OCI-LY1 (cell line): ENCODE measurements around the gene RNASE4.

ENCODE experiments used
- CTCF ChIP-seq: fragments of 200-600 bp; sonication (generic), shearing (Covaris generic); IDR thresholded peaks from 2 replicates; pipeline ENCODE4 v1.5.1; 2017; ENCODE audit warnings: mild to moderate bottlenecking, antibody characterized with exemption, low read length, moderate library complexity, mixed read lengths
- EZH2 ChIP-seq: fragments of 200-600 bp; sonication (generic), shearing (Covaris generic); IDR thresholded peaks from 2 replicates; pipeline ENCODE4 v1.8.0; 2017; ENCODE audit warnings: borderline replicate concordance, mixed run types, mild to moderate bottlenecking, antibody characterized with exemption, low read length, moderate library complexity, mixed read lengths

GRCh38 chr14:20681348-20682126 is 2.8 kb upstream of the RNASE4 start:
- TF ChIP-seq CTCF (no peak), EZH2 (no peak)
